Ovary (tissue), 3 donors: ENCODE data around the gene PROB1.

Source experiments
- CTCF ChIP-seq, 3 donors: fragments of 450-650 bp in 2 of 3; fragments of 200-600 bp in 1 of 3; IDR thresholded peaks; one replicate each; pipeline versions ENCODE4 v1.5.1 to v1.8.0; 2016 to 2022; ENCODE audit warnings: antibody characterized with exemption in 3 of 3, mild to moderate bottlenecking in 1 of 3
- POLR2A ChIP-seq: fragments of 450-650 bp; IDR thresholded peaks from one replicate; pipeline ENCODE4 v1.6.1; 2017; ENCODE audit warnings: antibody characterized with exemption, mild to moderate bottlenecking, moderate library complexity
- donor health status: DM: no; HTN: no; CAD: no.

DNA sequence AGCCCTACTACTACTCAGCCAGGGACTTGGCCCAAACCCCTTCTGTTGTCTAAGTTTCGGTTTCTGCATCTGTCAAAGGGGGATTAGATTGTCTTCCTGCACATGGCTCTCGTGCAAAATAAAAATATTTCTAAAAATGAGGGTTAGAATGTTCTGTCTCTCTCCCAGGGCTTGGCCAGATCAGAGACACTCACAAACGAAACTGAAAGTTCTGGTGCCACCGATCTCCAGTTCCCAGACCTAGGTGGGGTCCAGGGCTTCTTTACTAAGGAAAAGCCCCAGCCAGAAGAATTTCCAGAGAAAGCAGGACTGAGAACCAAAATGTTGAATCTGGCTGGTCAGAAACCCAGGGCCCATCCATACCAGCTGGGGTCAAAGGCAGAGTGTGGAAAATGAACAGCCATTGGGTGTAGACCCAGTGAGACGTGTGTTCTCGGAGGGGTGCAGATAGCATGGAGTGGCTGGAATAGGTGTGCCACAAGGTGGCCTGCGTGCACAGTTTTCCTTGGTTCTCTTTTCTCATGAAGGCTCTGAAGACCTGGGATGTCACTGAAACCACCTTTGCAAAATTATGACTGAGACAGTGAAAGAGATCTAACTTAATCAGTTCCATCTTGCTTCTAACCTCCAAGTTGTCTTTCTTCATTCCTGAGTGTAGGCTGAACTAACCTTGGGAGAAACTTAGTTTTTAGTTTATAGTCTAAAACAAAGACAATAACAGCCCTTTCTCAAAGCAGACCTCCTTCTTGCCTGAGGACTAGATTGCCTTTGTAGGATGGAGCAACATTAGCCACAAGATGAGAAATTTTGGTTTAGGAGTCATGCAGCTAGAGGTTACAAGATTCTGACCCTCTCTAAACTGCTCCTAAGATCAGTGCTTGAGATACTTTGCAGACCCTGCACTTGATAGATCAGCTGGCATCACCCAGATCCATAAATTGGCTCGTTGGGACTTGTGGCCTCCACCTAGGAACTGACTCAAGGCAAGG lies 9.5 kb downstream of the PROB1 start:
- no peak for TF ChIP-seq POLR2A
- no peak for TF ChIP-seq CTCF (IDR thresholded peaks at IDR 0.05)
